NCI-H1092 treated with DMSO at 0.1 percent for 48 hours (cell line): Measurements from ENCODE around the gene DAZAP1.
A peak's percentile ranks its signal among the peaks of the same experiment; 100 is the strongest.
"Not testable (repeated sequence)": the region's sequence is repeated elsewhere in the genome, so short reads cannot be mapped to it uniquely, and the experiment has no call there.

ENCODE experiments used
- DNase-seq: peaks from one replicate; lab custom pipeline; 2025; lab: John Stamatoyannopoulos, UW

Gene DAZAP1

GRCh38 chr19:1425902-1426301 lies 18.5 kb downstream of the DAZAP1 start:
- no peak for DNase-seq

- DNase-seq = no peak
These were observed 19.4 kb downstream of the DAZAP1 start for GRCh38 chr19:1426736-1427135.

- DNase-seq = no peak
These were observed 20.0 kb downstream of the DAZAP1 start for GRCh38 chr19:1427221-1427920.

GRCh38 chr19:1428738-1429391 lies 21.5 kb downstream of the DAZAP1 start:
- no peak for DNase-seq

GRCh38 chr19:1429750-1430149 lies 22.4 kb downstream of the DAZAP1 start:
- DNase-seq = no peak

GRCh38 chr19:1430246-1430645 lies 22.9 kb downstream of the DAZAP1 start:
- DNase-seq = no peak

- no peak for DNase-seq
These were observed 24.5 kb downstream of the DAZAP1 start for GRCh38 chr19:1431759-1432506.

- DNase-seq = no peak
These were observed 25.1 kb downstream of the DAZAP1 start for GRCh38 chr19:1432507-1432887.

GRCh38 chr19:1433119-1434039 lies 26.0 kb downstream of the DAZAP1 start:
- DNase-seq = no peak

- DNase-seq = no peak
These were observed 26.6 kb downstream of the DAZAP1 start for GRCh38 chr19:1434040-1434366.

GRCh38 chr19:1434577-1435060 lies 27.2 kb downstream of the DAZAP1 start:
- DNase-seq = no peak

GRCh38 chr19:1435378-1435989 lies 28.1 kb downstream of the DAZAP1 start:
- DNase-seq = no peak

GRCh38 chr19:1437609-1438008 lies 30.2 kb downstream of the DAZAP1 start:
- DNase-seq = no peak

- peak; percentile 92 for DNase-seq
These were observed 30.9 kb downstream of the DAZAP1 start, which contains the start of gene RPS15 for GRCh38 chr19:1438035-1438932. Gene RPS15 (plus strand): TSS chr19:1438396. CDS start chr19:1438426, 30 bp downstream.

- DNase-seq = no peak
These were observed 31.6 kb downstream of the DAZAP1 start for GRCh38 chr19:1438933-1439354.

GRCh38 chr19:1439525-1440417 lies 32.4 kb downstream of the DAZAP1 start:
- DNase-seq = not testable (repeated sequence)

GRCh38 chr19:1440418-1440801 lies 33.0 kb downstream of the DAZAP1 start:
- DNase-seq = no peak

GRCh38 chr19:1441022-1441426 lies 33.6 kb downstream of the DAZAP1 start:
- no peak for DNase-seq
